OCI-LY7 (cell line): ENCODE measurements around the gene GRAMD2A. TPM values are rescaled to one million over a fixed set of nuclear protein-coding genes. Genes with fewer than 3 reads are reported as not detected.

Experiments
- BruUV-seq: library from RNA; stranded (reverse); fragments of 400-500 nt; replicated peaks from 2 replicates; lab custom pipeline; 2021; lab: Mats Ljungman, UMichigan
- CTCF ChIA-PET: fragments of 300-600 bp; sonication (Branson Sonifier 250); formaldehyde crosslinking; loops from one replicate; lab custom pipeline; 2022; ENCODE audit warnings: antibody characterized with exemption; ENCODE audit not compliant: unreplicated experiment; lab: Charles Lee
- POLR2A ChIA-PET: fragments of 300-600 bp; sonication (Branson Sonifier 250); formaldehyde crosslinking; loops from one replicate; lab custom pipeline; 2022; ENCODE audit warnings: antibody characterized with exemption; lab: Charles Lee
- DNase-seq: peaks from one replicate; pipeline ENCODE4 v3.0.0-alpha.2; 2015; ENCODE audit warnings: low spot score
- H2AFZ ChIP-seq: fragments of 200-600 bp; sonication (generic), shearing (Covaris generic); 2 replicates; pipeline ENCODE4 v1.6.1; 2014; ENCODE audit warnings: mild to moderate bottlenecking, antibody characterized with exemption, low read length, moderate library complexity
- H3K27ac ChIP-seq: fragments of 200-600 bp; sonication (generic); 2 replicates; pipeline ENCODE4 v1.5.1; 2014; ENCODE audit warnings: mixed run types, low read depth, mild to moderate bottlenecking, moderate library complexity, low read length, inconsistent platforms; ENCODE audit not compliant: poor library complexity, severe bottlenecking
- H3K36me3 ChIP-seq: fragments of 200-600 bp; sonication (generic); 2 replicates; pipeline ENCODE4 v1.6.1; 2014; ENCODE audit warnings: mild to moderate bottlenecking, antibody characterized with exemption, low read length, moderate library complexity, mixed read lengths; ENCODE audit not compliant: insufficient read depth
- H3K4me1 ChIP-seq: fragments of 200-600 bp; sonication (generic); 2 replicates; pipeline ENCODE4 v1.5.1; 2014; ENCODE audit warnings: mild to moderate bottlenecking, low read length; ENCODE audit not compliant: insufficient read depth, poor library complexity, severe bottlenecking
- H3K4me2 ChIP-seq: fragments of 200-600 bp; sonication (generic); 2 replicates; pipeline ENCODE4 v1.6.1; 2014; ENCODE audit warnings: mild to moderate bottlenecking, low read length
- H3K4me3 ChIP-seq: fragments of 200-600 bp; sonication (generic); 2 replicates; pipeline ENCODE4 v1.5.1; 2014; ENCODE audit warnings: mild to moderate bottlenecking, low read depth, low read length; ENCODE audit not compliant: poor library complexity, severe bottlenecking
- H3K79me2 ChIP-seq: fragments of 200-600 bp; sonication (generic); 2 replicates; pipeline ENCODE4 v1.6.1; 2016; ENCODE audit warnings: low read depth, mild to moderate bottlenecking, low read length, moderate library complexity, mixed read lengths; ENCODE audit not compliant: insufficient read depth
- H3K9me2 ChIP-seq: fragments of 200-600 bp; sonication (generic); 2 replicates; pipeline ENCODE4 v1.6.1; 2016; ENCODE audit warnings: mild to moderate bottlenecking, low read length, mixed read lengths; ENCODE audit not compliant: insufficient read depth
- H3K9me3 ChIP-seq: fragments of 200-600 bp; sonication (generic); 2 replicates; pipeline ENCODE4 v1.6.1; 2014; ENCODE audit warnings: mild to moderate bottlenecking, mixed run types, low read length, mixed read lengths
- H4K20me1 ChIP-seq: fragments of 200-600 bp; sonication (generic); 2 replicates; pipeline ENCODE4 v1.6.1; 2014; ENCODE audit warnings: mild to moderate bottlenecking, antibody characterized with exemption, low read length, moderate library complexity, mixed read lengths; ENCODE audit not compliant: insufficient read depth
- EZH2phosphoT487 ChIP-seq: fragments of 200-600 bp; sonication (generic); IDR thresholded peaks from 2 replicates; pipeline ENCODE4 v1.6.1; 2018; ENCODE audit warnings: low read depth, borderline replicate concordance, mild to moderate bottlenecking, mixed run types, antibody characterized with exemption, low read length, moderate library complexity, mixed read lengths
- intact Hi-C: fragments of 100-400 bp; cut with micrococcal nuclease; formaldehyde crosslinking; loops from one replicate; pipeline ENCODE4 v1.10.0; 2022; ENCODE audit not compliant: unreplicated experiment
- total RNA-seq, 2 experiments: library from RNA; depleted of rRNA in 1 of 2; stranded (reverse); fragments of >200 nt in 1 of 2; shearing (Covaris generic) in 1 of 2; gene quantifications; 2 replicates each; pipeline ENCODE4 v1.2.3, GENCODE V29; 2014 to 2022
- TF ChIP-seq, protein P1 (sequence below): fragments of 200-600 bp; sonication (generic); conservative IDR thresholded peaks from 2 replicates; pipeline ENCODE4 v1.5.1; 2014; ENCODE audit warnings: mild to moderate bottlenecking, antibody characterized with exemption, low read length, moderate library complexity, mixed read lengths

Gene GRAMD2A
- total RNA-seq, 2 experiments from 2014 or later, result not detected

DNA sequence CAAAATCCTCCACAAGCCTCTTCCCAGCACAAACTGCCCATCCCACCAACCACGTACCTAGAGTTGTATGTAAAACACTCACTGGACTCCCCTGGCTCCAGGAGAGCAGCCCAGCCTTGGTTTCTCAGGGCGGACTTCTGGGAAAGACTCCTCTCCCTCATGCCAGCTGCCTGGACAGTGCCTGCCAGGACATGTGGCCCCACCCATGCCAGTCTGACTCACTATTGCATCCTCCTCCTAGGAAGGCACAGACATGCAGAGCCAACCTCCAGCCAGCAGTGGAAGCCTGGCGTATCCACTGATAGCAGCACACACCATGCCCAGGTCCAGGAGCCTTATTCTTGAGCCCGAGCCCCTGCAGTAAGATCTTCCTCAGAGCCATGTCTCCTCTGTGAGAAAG is 24.8 kb upstream of the GRAMD2A start:
- intact Hi-C loops, result no loop called here
- ChIA-PET POLR2A (interaction anchor here (0.6 to 0.7 kb wide), 3 partner anchors 79 to 518 kb away, joined by 3 to 5 read pairs (median 4); no protein-coding TSS in a partner anchor), CTCF (no interaction called here)
- TF ChIP-seq, protein P1, sequence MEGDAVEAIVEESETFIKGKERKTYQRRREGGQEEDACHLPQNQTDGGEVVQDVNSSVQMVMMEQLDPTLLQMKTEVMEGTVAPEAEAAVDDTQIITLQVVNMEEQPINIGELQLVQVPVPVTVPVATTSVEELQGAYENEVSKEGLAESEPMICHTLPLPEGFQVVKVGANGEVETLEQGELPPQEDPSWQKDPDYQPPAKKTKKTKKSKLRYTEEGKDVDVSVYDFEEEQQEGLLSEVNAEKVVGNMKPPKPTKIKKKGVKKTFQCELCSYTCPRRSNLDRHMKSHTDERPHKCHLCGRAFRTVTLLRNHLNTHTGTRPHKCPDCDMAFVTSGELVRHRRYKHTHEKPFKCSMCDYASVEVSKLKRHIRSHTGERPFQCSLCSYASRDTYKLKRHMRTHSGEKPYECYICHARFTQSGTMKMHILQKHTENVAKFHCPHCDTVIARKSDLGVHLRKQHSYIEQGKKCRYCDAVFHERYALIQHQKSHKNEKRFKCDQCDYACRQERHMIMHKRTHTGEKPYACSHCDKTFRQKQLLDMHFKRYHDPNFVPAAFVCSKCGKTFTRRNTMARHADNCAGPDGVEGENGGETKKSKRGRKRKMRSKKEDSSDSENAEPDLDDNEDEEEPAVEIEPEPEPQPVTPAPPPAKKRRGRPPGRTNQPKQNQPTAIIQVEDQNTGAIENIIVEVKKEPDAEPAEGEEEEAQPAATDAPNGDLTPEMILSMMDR, result no peak
- no peak for TF ChIP-seq EZH2phosphoT487
- H3K9me2 ChIP-seq, result no peaks in the 10 kb centered on the region
- no peak overlapping the region for H2AFZ ChIP-seq
- H3K79me2 ChIP-seq, result peaks cover 98% of the 10 kb centered on the region
- peaks cover 46% of the 10 kb centered on the region for H3K4me1 ChIP-seq
- no peaks in the 10 kb centered on the region for H3K9me3 ChIP-seq
- no TSS peak for BruUV-seq
- no peak for DNase-seq
- H3K4me2 ChIP-seq, result no peak overlapping the region
- peaks cover 94% of the 10 kb centered on the region for H3K36me3 ChIP-seq
- peaks cover 65% of the 10 kb centered on the region for H4K20me1 ChIP-seq
- no peak overlapping the region for H3K4me3 ChIP-seq
- H3K27ac ChIP-seq, result no peak overlapping the region

DNA sequence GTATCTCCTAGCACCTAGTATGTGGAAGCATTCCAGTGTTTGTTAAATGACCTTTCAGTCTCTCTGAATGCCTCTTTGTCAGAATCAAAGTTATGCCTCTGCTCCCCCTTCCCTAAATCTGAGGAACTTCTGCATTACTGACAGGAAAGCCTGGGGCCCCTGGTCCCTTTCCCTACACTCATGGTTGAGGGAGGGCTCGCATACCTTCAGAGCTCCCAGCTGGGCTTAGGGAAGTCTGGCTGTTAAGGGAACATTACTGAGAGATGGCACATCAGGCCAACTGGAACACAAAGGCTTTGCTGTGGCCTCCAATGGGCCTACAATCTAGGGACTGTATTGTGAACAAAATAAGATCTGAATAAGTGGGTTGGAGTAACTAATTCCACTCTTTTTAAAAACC is 23.1 kb upstream of the GRAMD2A start:
- POLR2A ChIA-PET, result no interaction called here
- peaks cover 96% of the 10 kb centered on the region for H3K36me3 ChIP-seq
- H3K4me1 ChIP-seq, result peaks cover 29% of the 10 kb centered on the region
- no peak overlapping the region for H3K4me2 ChIP-seq
- peaks cover 96% of the 10 kb centered on the region for H3K79me2 ChIP-seq
- H3K9me3 ChIP-seq, result no peaks in the 10 kb centered on the region
- intact Hi-C loops, result no loop called here
- no peak overlapping the region for H2AFZ ChIP-seq
- TF ChIP-seq, protein P1, result no peak
- TF ChIP-seq EZH2phosphoT487, result no peak
- CTCF ChIA-PET, result no interaction called here
- no peaks in the 10 kb centered on the region for H3K9me2 ChIP-seq
- H4K20me1 ChIP-seq, result peaks cover 73% of the 10 kb centered on the region
- DNase-seq, result no peak
- BruUV-seq, result no TSS peak
- no peak overlapping the region for H3K4me3 ChIP-seq
- no peak overlapping the region for H3K27ac ChIP-seq

DNA sequence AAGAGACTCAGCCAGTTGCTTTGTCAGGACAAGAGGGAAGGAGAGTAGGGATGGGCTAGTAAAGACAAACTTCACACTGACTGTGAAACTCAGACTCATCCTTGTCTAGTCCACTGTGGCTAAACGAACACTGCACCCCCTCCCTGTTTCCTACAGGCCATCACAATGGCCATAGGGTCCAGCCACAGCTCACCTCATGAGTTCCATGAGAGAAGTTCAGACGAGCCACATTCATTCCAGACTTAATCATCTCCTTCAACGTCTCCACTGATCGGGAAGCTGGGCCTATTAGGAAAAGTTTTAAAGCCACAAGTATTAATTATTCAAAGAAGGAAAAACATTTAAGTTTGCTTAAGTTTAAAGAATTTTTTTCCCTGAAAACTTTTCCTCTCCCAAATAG is 19.6 kb upstream of the GRAMD2A start:
- Histone ChIP-seq H3K9me3 (no peaks in the 10 kb centered on the region), H3K4me1 (peaks cover 5% of the 10 kb centered on the region), H3K4me3 (no peak overlapping the region), H4K20me1 (peaks cover 52% of the 10 kb centered on the region), H3K9me2 (no peaks in the 10 kb centered on the region), H2AFZ (no peak overlapping the region), H3K27ac (no peak overlapping the region), H3K4me2 (no peak overlapping the region), H3K79me2 (peaks cover 84% of the 10 kb centered on the region), H3K36me3 (peaks cover 100% of the 10 kb centered on the region)
- no peak for DNase-seq
- intact Hi-C loops, result no loop called here
- ChIA-PET CTCF (no interaction called here), POLR2A (interaction anchor here (0.8 to 1.9 kb wide), 2 partner anchors 9 to 10 kb away, joined by 3 to 11 read pairs; no protein-coding TSS in a partner anchor)
- BruUV-seq, result no TSS peak
- TF ChIP-seq EZH2phosphoT487, result no peak
- TF ChIP-seq, protein P1, result no peak
